WTC11 (cell line): ENCODE data around the gene PLEKHA3.

ENCODE experiments used
- CREB1 ChIP-seq: sonication (generic); formaldehyde crosslinking; IDR thresholded peaks from 2 replicates; pipeline ENCODE4 v1.8.0; 2023; ENCODE audit warnings: mild to moderate bottlenecking, missing genetic modification reagents
- CTCF ChIP-seq: fragments of 200-600 bp; IDR thresholded peaks from 2 replicates; pipeline ENCODE4 v1.8.0; 2022; ENCODE audit warnings: antibody characterized with exemption
- SMAD3 ChIP-seq: sonication (generic); formaldehyde crosslinking; IDR thresholded peaks from 2 replicates; pipeline ENCODE4 v1.8.0; 2022; ENCODE audit warnings: missing genetic modification reagents, mild to moderate bottlenecking, borderline replicate concordance
- SP1 ChIP-seq: sonication (generic); formaldehyde crosslinking; conservative IDR thresholded peaks from 2 replicates; pipeline ENCODE4 v1.8.1; 2022; ENCODE audit warnings: missing genetic modification reagents
- TCF7 ChIP-seq: sonication (generic); formaldehyde crosslinking; IDR thresholded peaks from 2 replicates; pipeline ENCODE4 v1.8.0; 2022; ENCODE audit warnings: mild to moderate bottlenecking, low read depth, missing genetic modification reagents, moderate library complexity
- TP53 ChIP-seq: sonication (generic); formaldehyde crosslinking; IDR thresholded peaks from 2 replicates; pipeline ENCODE4 v1.8.1; 2023; ENCODE audit warnings: mild to moderate bottlenecking, missing genetic modification reagents
- ZNF219 ChIP-seq: sonication (generic); formaldehyde crosslinking; IDR thresholded peaks from 2 replicates; pipeline ENCODE4 v1.8.0; 2023; ENCODE audit warnings: missing genetic modification reagents, mild to moderate bottlenecking, borderline replicate concordance
- ZNF512 ChIP-seq: sonication (generic); formaldehyde crosslinking; IDR thresholded peaks from 2 replicates; pipeline ENCODE4 v1.8.1; 2022; ENCODE audit warnings: missing genetic modification reagents, borderline replicate concordance
- TF ChIP-seq, protein P1 (sequence below): sonication (generic); formaldehyde crosslinking; IDR thresholded peaks from 2 replicates; pipeline ENCODE4 v1.8.0; 2022; ENCODE audit warnings: mild to moderate bottlenecking, missing genetic modification reagents
- TF ChIP-seq, protein P2 (sequence below): sonication (generic); formaldehyde crosslinking; IDR thresholded peaks from 2 replicates; pipeline ENCODE4 v1.8.1; 2023; ENCODE audit warnings: mild to moderate bottlenecking, missing genetic modification reagents, moderate library complexity

DNA sequence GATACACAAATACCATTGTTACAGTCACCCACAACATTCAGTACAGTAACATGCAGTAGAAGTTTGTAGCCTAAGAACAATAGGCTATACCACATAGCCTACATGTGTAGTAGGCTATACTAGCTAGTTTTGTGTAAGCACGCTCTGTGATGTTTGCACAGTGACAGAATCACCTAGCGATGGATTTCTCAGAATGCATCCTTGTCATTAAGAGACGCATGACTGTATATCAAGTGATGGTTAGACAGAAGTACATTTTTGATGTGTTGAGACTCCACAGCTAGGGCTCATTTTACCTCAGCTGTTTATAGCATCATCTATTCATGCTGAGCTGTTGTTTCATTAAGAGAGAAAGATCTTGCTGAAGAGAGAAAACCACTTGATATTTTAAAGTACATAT, 19.4 kb downstream of the PLEKHA3 start:
- TF ChIP-seq ZNF219 (CRISPR knock-in tag) (no peak), TCF7 (CRISPR knock-in tag) (no peak), CTCF (no peak), SMAD3 (no peak), TP53 (CRISPR knock-in tag) (no peak), SP1 (CRISPR knock-in tag) (no peak), ZNF512 (CRISPR knock-in tag) (no peak), CREB1 (CRISPR knock-in tag) (no peak)
- TF ChIP-seq, protein P1, sequence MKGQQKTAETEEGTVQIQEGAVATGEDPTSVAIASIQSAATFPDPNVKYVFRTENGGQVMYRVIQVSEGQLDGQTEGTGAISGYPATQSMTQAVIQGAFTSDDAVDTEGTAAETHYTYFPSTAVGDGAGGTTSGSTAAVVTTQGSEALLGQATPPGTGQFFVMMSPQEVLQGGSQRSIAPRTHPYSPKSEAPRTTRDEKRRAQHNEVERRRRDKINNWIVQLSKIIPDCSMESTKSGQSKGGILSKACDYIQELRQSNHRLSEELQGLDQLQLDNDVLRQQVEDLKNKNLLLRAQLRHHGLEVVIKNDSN (CRISPR knock-in tag), result no peak
- TF ChIP-seq, protein P2, sequence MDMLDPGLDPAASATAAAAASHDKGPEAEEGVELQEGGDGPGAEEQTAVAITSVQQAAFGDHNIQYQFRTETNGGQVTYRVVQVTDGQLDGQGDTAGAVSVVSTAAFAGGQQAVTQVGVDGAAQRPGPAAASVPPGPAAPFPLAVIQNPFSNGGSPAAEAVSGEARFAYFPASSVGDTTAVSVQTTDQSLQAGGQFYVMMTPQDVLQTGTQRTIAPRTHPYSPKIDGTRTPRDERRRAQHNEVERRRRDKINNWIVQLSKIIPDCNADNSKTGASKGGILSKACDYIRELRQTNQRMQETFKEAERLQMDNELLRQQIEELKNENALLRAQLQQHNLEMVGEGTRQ (CRISPR knock-in tag), result no peak
